GM12878 (cell line): ENCODE results near the gene HCFC1. TPM values are rescaled to one million over a fixed set of nuclear protein-coding genes. Genes with fewer than 3 reads are reported as not detected.
A peak's percentile ranks its signal among the peaks of the same experiment; 100 is the strongest.

ENCODE experiments used
- ATAC-seq: fragments of 200-7000 bp; cut with Tn5 transposase; 3 replicates; pipeline ENCODE4 v1.9.1; 2020; ENCODE audit warnings: mild to moderate bottlenecking, moderate library complexity
- BruUV-seq: library from RNA; stranded (reverse); fragments of 400-500 nt; replicated peaks from 2 replicates; lab custom pipeline; 2021; lab: Mats Ljungman, UMichigan
- CTCF ChIA-PET: fragments of 300-600 bp; sonication (Branson Sonifier 250); formaldehyde crosslinking; extraction: SDS; loops from one replicate; lab custom pipeline; 2021; ENCODE audit warnings: inconsistent platforms; lab: Yijun Ruan, JAX
- POLR2A ChIA-PET: fragments of 350-600 bp; formaldehyde crosslinking; extraction: SDS; loops from one replicate; lab custom pipeline; 2021; ENCODE audit warnings: inconsistent platforms; lab: Charles Lee
- RAD21 ChIA-PET: fragments of 300-600 bp; sonication (Branson Sonifier 250); formaldehyde crosslinking; loops from one replicate; lab custom pipeline; 2023; ENCODE audit warnings: antibody characterized with exemption; ENCODE audit not compliant: unreplicated experiment; lab: Charles Lee
- SMC1A ChIA-PET: fragments of 300-600 bp; sonication (Branson Sonifier 250); formaldehyde crosslinking; loops from one replicate; lab custom pipeline; 2023; ENCODE audit not compliant: unreplicated experiment, uncharacterized antibody; lab: Charles Lee
- DNase-seq: peaks from one replicate; pipeline ENCODE4 v3.0.0-alpha.2; 2011; ENCODE audit warnings: low read depth, low spot score
- FAIRE-seq: peaks from 3 replicates; lab custom pipeline; 2011; peaks lifted over from hg19 to GRCh38; lab: Jason Lieb, UNC
- H2AFZ ChIP-seq: 2 replicates; pipeline ENCODE4 v1.6.0; 2011; ENCODE audit warnings: low read depth, low read length, control low read depth; ENCODE audit not compliant: control insufficient read depth
- H3K27ac ChIP-seq: 2 replicates; pipeline ENCODE4 v1.5.1; 2011; ENCODE audit warnings: control low read depth; ENCODE audit not compliant: control insufficient read depth, insufficient read depth
- H3K27me3 ChIP-seq, 2 experiments: replicated peaks in 1 of 2; 2 replicates each; pipeline versions ENCODE4 v1.6.0 to v1.6.1; 2011; ENCODE audit warnings: low read length in 1 of 2; ENCODE audit not compliant: control insufficient read depth in 2 of 2, insufficient read depth in 2 of 2
- H3K36me3 ChIP-seq, 2 experiments: 2 replicates each; pipeline ENCODE4 v1.5.1; 2011; ENCODE audit warnings: low read length in 1 of 2; ENCODE audit not compliant: control insufficient read depth in 2 of 2, insufficient read depth in 2 of 2
- H3K4me1 ChIP-seq: 2 replicates; pipeline ENCODE4 v1.6.1; 2011; ENCODE audit warnings: mild to moderate bottlenecking, low read length, moderate library complexity, mixed read lengths; ENCODE audit not compliant: control insufficient read depth, insufficient read depth
- H3K4me2 ChIP-seq: 2 replicates; pipeline ENCODE4 v1.6.0; 2011; ENCODE audit warnings: control low read depth; ENCODE audit not compliant: control insufficient read depth, insufficient read depth
- H3K4me3 ChIP-seq: fragments of 200-600 bp; sonication (generic); 2 replicates; pipeline ENCODE4 v1.5.1; 2016
- H3K79me2 ChIP-seq: 2 replicates; pipeline ENCODE4 v1.6.0; 2011; ENCODE audit warnings: low read length; ENCODE audit not compliant: control insufficient read depth, insufficient read depth
- H3K9ac ChIP-seq: 2 replicates; pipeline ENCODE4 v1.8.0; 2011; ENCODE audit warnings: low read length, control low read depth, mixed read lengths; ENCODE audit not compliant: control insufficient read depth, insufficient read depth
- H3K9me3 ChIP-seq: replicated peaks from 3 replicates; pipeline ENCODE4 v1.5.1; 2011; ENCODE audit warnings: mild to moderate bottlenecking, low read length; ENCODE audit not compliant: control insufficient read depth, insufficient read depth
- H4K20me1 ChIP-seq: 2 replicates; pipeline ENCODE4 v1.6.0; 2011; ENCODE audit not compliant: control insufficient read depth, insufficient read depth
- POLR2AphosphoS5 ChIP-seq: IDR thresholded peaks from 2 replicates; pipeline ENCODE4 v1.6.1; 2011; ENCODE audit warnings: mild to moderate bottlenecking, low read length, inconsistent platforms
- RUNX3 ChIP-seq: IDR thresholded peaks from 2 replicates; pipeline ENCODE4 v1.6.1; 2012; ENCODE audit warnings: low read length, inconsistent platforms
- SIN3A ChIP-seq: IDR thresholded peaks from 2 replicates; pipeline ENCODE4 v1.6.1; 2012; ENCODE audit warnings: low read depth, low read length, improper control_type of control experiment
- SMAD5 ChIP-seq: IDR thresholded peaks from 2 replicates; pipeline ENCODE4 v1.6.1; 2016; ENCODE audit warnings: antibody characterized with exemption, low read depth
- TARDBP ChIP-seq: IDR thresholded peaks from 2 replicates; pipeline ENCODE4 v1.6.1; 2016; ENCODE audit warnings: borderline replicate concordance
- WGBS: methylation state at CpG from one replicate; pipeline ENCODE4 v1.1.6; 2016; ENCODE audit warnings: low lambda C conversion rate; ENCODE audit not compliant: insufficient replicate concordance, insufficient coverage; ENCODE audit errors: missing lambda C conversion rate; 5-methylcytosine and 5-hydroxymethylcytosine counted together
- in situ Hi-C: fragments of 300-500 bp; cut with MboI; formaldehyde crosslinking; loops from 9 replicates; pipeline ENCODE4 v1.14.3; 2018; ENCODE audit warnings: mixed read lengths
- intact Hi-C: fragments of 100-400 bp; cut with micrococcal nuclease; formaldehyde crosslinking; loops from one replicate; pipeline ENCODE4 v1.14.2; 2022; ENCODE audit not compliant: unreplicated experiment
- polyA plus RNA-seq, 11 experiments: library from polyadenylated mRNA; depleted of rRNA in 4 of 11; unstranded in 6 of 11; stranded (reverse) in 5 of 11; fragments of >200 nt; fragmentation: Nextera tagmentation in 4 of 11; fragmentation: Illumina TruSeq in 1 of 11; extraction: Ambion mirVana in 4 of 11; extraction: Trizol in 1 of 11; gene quantifications; 1 replicate in 1 of 11; 2 replicates in 10 of 11; pipeline versions ENCODE4 v1.2.1 to v1.2.3, GENCODE V29; 2011 to 2016; ENCODE audit warnings: inconsistent platforms in 2 of 11, missing spikeins in 2 of 11, low read depth in 1 of 11
- total RNA-seq, 4 experiments: library from RNA; depleted of rRNA in 3 of 4; stranded (reverse); fragments of >200 nt in 3 of 4; fragmentation: Illumina TruSeq in 1 of 4; extraction: Trizol in 1 of 4; gene quantifications; 2 replicates each; pipeline versions ENCODE4 v1.2.1 to v1.2.3, GENCODE V29; 2013 to 2021

Gene HCFC1
- total and polyA plus RNA-seq, 10 of the 15 experiments (the other 5 are each of a cell fraction or from before 2014, with no cell fraction given), result 3.9 to 92.7 (median 23.5) TPM

- intact Hi-C loops, result loop anchor here (2.0 to 5.0 kb wide), 4 partner anchors 43 to 445 kb away; partner anchors contain the start of genes ABCD1, BCAP31, FLNA and HCFC1
- DNase-seq, result no peak
- Histone ChIP-seq H3K36me3 (peaks cover 0 to 2% of the 10 kb centered on the region in 2 experiments; a peak in 3 of 4 replicates), H3K4me2 (peak overlapping the region; percentile 93), H3K27ac (peak overlapping the region; percentile 98), H3K4me1 (peaks cover 9% of the 10 kb centered on the region; the same call in 1 of the 2 replicates), H3K9me3 (no peaks in the 10 kb centered on the region; the same call in 2 of the 3 replicates), H3K4me3 (peak overlapping the region; percentile 74), H3K27me3 (no peaks in the 10 kb centered on the region), H3K79me2 (peaks cover 37% of the 10 kb centered on the region), H2AFZ (no peak overlapping the region), H4K20me1 (no peaks in the 10 kb centered on the region), H3K9ac (peak overlapping the region; percentile 97)
- in situ Hi-C loops, result loop anchor here (10.0 kb wide), 1 partner anchor 57 kb away; no protein-coding TSS in a partner anchor
- BruUV-seq, result TSS peak; percentile 47
- TF ChIP-seq SMAD5, result 0 out of 2 replicates have a peak, but pooled peaks have one; percentile 19
- no peak for TF ChIP-seq TARDBP
- TF ChIP-seq POLR2AphosphoS5, result peak; percentile 39; the same call in 1 of the 2 replicates
- TF ChIP-seq RUNX3, result peak; percentile 18; the same call in 1 of the 2 replicates
- no peak for TF ChIP-seq SIN3A
- ChIA-PET RAD21 (interaction anchor here (2.6 to 6.2 kb wide), 2 partner anchors 20 to 42 kb away, joined by 13 to 48 read pairs; partner anchors contain the start of gene HCFC1), SMC1A (interaction anchor here (1.0 to 5.5 kb wide), 2 partner anchors 20 to 74 kb away, joined by 5 to 61 read pairs; no protein-coding TSS in a partner anchor), POLR2A (interaction anchor here (1.1 to 5.8 kb wide), 6 partner anchors 17 to 201 kb away, joined by 4 to 68 read pairs (median 6); partner anchors contain the start of genes HCFC1, RENBP and TMEM187), CTCF (interaction anchor here (0.6 to 8.7 kb wide), 2 partner anchors 20 to 82 kb away, joined by 3 to 172 read pairs; partner anchors contain the start of gene RENBP)
- FAIRE-seq, result no peak
- 2% methylated on average over 8 of the region's 8 CpGs for WGBS
- peak; percentile 2 for ATAC-seq
Observed at GRCh38 chrX:153927672-153927921, 44.0 kb downstream of the HCFC1 start.
